ENCODE measurements around the gene C10orf90. TPM values are rescaled to one million over a fixed set of nuclear protein-coding genes. Genes with fewer than 3 reads are reported as not detected.
A peak's percentile ranks its signal among the peaks of the same experiment; 100 is the strongest.

The C10orf90 gene
- total RNA-seq, 1 experiment from 2014 or later, result 0.59 TPM

GRCh38 chr10:126391192-126391885, 279.2 kb downstream of the C10orf90 start:
- Histone ChIP-seq H3K36me3 (ENCODE audit: low read depth) (no peaks in the 10 kb centered on the region), H3K27me3 (ENCODE audit: insufficient read depth, low read depth) (no peaks in the 10 kb centered on the region), H3K9me2 (ENCODE audit: insufficient read depth) (no peaks in the 10 kb centered on the region), H2AFZ (no peak overlapping the region), H3K9me3 (ENCODE audit: insufficient read depth, low read depth) (no peaks in the 10 kb centered on the region), H3K4me3 (no peak overlapping the region), H4K20me1 (ENCODE audit: insufficient read depth) (no peaks in the 10 kb centered on the region), H3K27ac (no peak overlapping the region), H3F3A (ENCODE audit: insufficient read depth, low read depth) (no peaks in the 10 kb centered on the region), H3K4me2 (no peak overlapping the region), H3K4me1 (replicated peaks; ENCODE audit: insufficient read depth) (peaks cover 5% of the 10 kb centered on the region; the same call in 1 of the 2 replicates), H3K79me2 (ENCODE audit: low read depth) (no peaks in the 10 kb centered on the region)
- BruUV-seq (replicated peaks), result no TSS peak
- ChIA-PET CTCF (no interaction called here), POLR2A (ENCODE audit: unreplicated experiment) (no interaction called here)
- TF ChIP-seq CTCF (conservative IDR thresholded peaks at IDR 0.05), result no peak
- TF ChIP-seq EZH2 (IDR thresholded peaks at IDR 0.05; ENCODE audit: low read depth), result no peak
- intact Hi-C loops (cut with micrococcal nuclease; ENCODE audit: unreplicated experiment), result loop anchor here (10.0 kb wide), 2 partner anchors 513 to 1613 kb away; partner anchors contain the start of gene DOCK1
- no peak for DNase-seq

- H3K4me3 ChIP-seq, result no peak overlapping the region
- H2AFZ ChIP-seq, result no peak overlapping the region
- H3K79me2 ChIP-seq (ENCODE audit: low read depth), result no peaks in the 10 kb centered on the region
- ChIA-PET CTCF (no interaction called here), POLR2A (ENCODE audit: unreplicated experiment) (no interaction called here)
- TF ChIP-seq EZH2 (IDR thresholded peaks at IDR 0.05; ENCODE audit: low read depth) (no peak), CTCF (conservative IDR thresholded peaks at IDR 0.05) (no peak)
- no peaks in the 10 kb centered on the region for H3F3A ChIP-seq (ENCODE audit: insufficient read depth, low read depth)
- H3K36me3 ChIP-seq (ENCODE audit: low read depth), result no peaks in the 10 kb centered on the region
- H3K4me1 ChIP-seq (replicated peaks; ENCODE audit: insufficient read depth), result peaks cover 8% of the 10 kb centered on the region; the same call in 1 of the 2 replicates
- no peaks in the 10 kb centered on the region for H3K27me3 ChIP-seq (ENCODE audit: insufficient read depth, low read depth)
- intact Hi-C loops (cut with micrococcal nuclease; ENCODE audit: unreplicated experiment), result loop anchor here (10.0 kb wide), 2 partner anchors 514 to 1614 kb away; partner anchors contain the start of gene DOCK1
- H3K9me2 ChIP-seq (ENCODE audit: insufficient read depth), result no peaks in the 10 kb centered on the region
- no peaks in the 10 kb centered on the region for H3K9me3 ChIP-seq (ENCODE audit: insufficient read depth, low read depth)
- H3K27ac ChIP-seq, result no peak overlapping the region
- BruUV-seq (replicated peaks), result no TSS peak
- no peak for DNase-seq
- no peaks in the 10 kb centered on the region for H4K20me1 ChIP-seq (ENCODE audit: insufficient read depth)
- no peak overlapping the region for H3K4me2 ChIP-seq
Measured at GRCh38 chr10:126390324-126390723, 280.2 kb downstream of the C10orf90 start.

- Histone ChIP-seq H4K20me1 (ENCODE audit: insufficient read depth) (no peaks in the 10 kb centered on the region), H3K4me1 (replicated peaks; ENCODE audit: insufficient read depth) (peaks cover 8% of the 10 kb centered on the region; the same call in 1 of the 2 replicates), H3F3A (ENCODE audit: insufficient read depth, low read depth) (no peaks in the 10 kb centered on the region), H3K4me2 (peak within 1 kb of the TSS; percentile 91), H3K9me3 (ENCODE audit: insufficient read depth, low read depth) (no peaks in the 10 kb centered on the region), H3K27me3 (ENCODE audit: insufficient read depth, low read depth) (no peaks in the 10 kb centered on the region), H3K36me3 (ENCODE audit: low read depth) (no peaks in the 10 kb centered on the region), H3K4me3 (peak within 1 kb of the TSS; percentile 78), H3K79me2 (ENCODE audit: low read depth) (no peaks in the 10 kb centered on the region), H3K9me2 (ENCODE audit: insufficient read depth) (no peaks in the 10 kb centered on the region), H2AFZ (peak within 1 kb of the TSS; percentile 84), H3K27ac (peak within 1 kb of the TSS; percentile 28)
- no peak for TF ChIP-seq CTCF (conservative IDR thresholded peaks at IDR 0.05)
- TF ChIP-seq EZH2 (IDR thresholded peaks at IDR 0.05; ENCODE audit: low read depth), result no peak
- peak in 1 of 2 experiments; percentile 35 for DNase-seq
- no TSS peak for BruUV-seq (replicated peaks)
- ChIA-PET CTCF (interaction anchor here (0.7 to 1.3 kb wide), 3 partner anchors 107 to 135 kb away, joined by 3 read pairs; no protein-coding TSS in a partner anchor), POLR2A (ENCODE audit: unreplicated experiment) (interaction anchor here (1.2 kb wide), 1 partner anchor 70 kb away, joined by 13 read pairs; no protein-coding TSS in a partner anchor)
- intact Hi-C loops (cut with micrococcal nuclease; ENCODE audit: unreplicated experiment), result loop anchor here (1.0 to 5.0 kb wide), 10 partner anchors 73 to 511 kb away; no protein-coding TSS in a partner anchor
Measured at GRCh38 chr10:126387931-126388911, 282.3 kb downstream of the C10orf90 start, which contains the start of gene ADAM12. ADAM12 (minus strand) TSS chr10:126388477; CDS start chr10:126388145, 332 bp downstream.

Data from PC-9 (cell line).